HS-5 (cell line): ENCODE measurements around the gene CPZ.

ENCODE experiments used
- DNase-seq: peaks from one replicate; pipeline ENCODE4 v3.0.0-alpha.2; 2012; ENCODE audit warnings: low read depth

Gene CPZ

GRCh38 chr4:8592366-8593263, at the start of gene CPZ:
Gene CPZ, plus strand, starts transcription at chr4:8592765. Its CDS starts 69 bp downstream, at chr4:8592834.
- DNase-seq, result no peak

- DNase-seq, result no peak
These were observed 49.6 kb upstream of the CPZ start for GRCh38 chr4:8542776-8543525.

GRCh38 chr4:8543623-8544022, 48.9 kb upstream of the CPZ start:
- no peak for DNase-seq

- no peak for DNase-seq
These were observed 48.3 kb upstream of the CPZ start for GRCh38 chr4:8544282-8544681.

GRCh38 chr4:8544741-8545438, 47.7 kb upstream of the CPZ start:
- no peak for DNase-seq

GRCh38 chr4:8545439-8545765, 47.2 kb upstream of the CPZ start:
- DNase-seq, result no peak

GRCh38 chr4:8546766-8547107, 45.8 kb upstream of the CPZ start:
- no peak for DNase-seq

GRCh38 chr4:8547108-8547911, 45.3 kb upstream of the CPZ start:
- DNase-seq, result no peak

GRCh38 chr4:8547912-8548730, 44.4 kb upstream of the CPZ start:
- DNase-seq, result no peak

GRCh38 chr4:8548731-8549351, 43.7 kb upstream of the CPZ start:
- no peak for DNase-seq

- no peak for DNase-seq
These were observed 43.1 kb upstream of the CPZ start for GRCh38 chr4:8549352-8549931.

- no peak for DNase-seq
These were observed 41.9 kb upstream of the CPZ start for GRCh38 chr4:8550691-8551090.

- DNase-seq, result no peak
These were observed 40.5 kb upstream of the CPZ start for GRCh38 chr4:8552024-8552423.

- no peak for DNase-seq
These were observed 39.9 kb upstream of the CPZ start for GRCh38 chr4:8552581-8553205.

- no peak for DNase-seq
These were observed 39.3 kb upstream of the CPZ start for GRCh38 chr4:8553216-8553615.

GRCh38 chr4:8553991-8554405, 38.6 kb upstream of the CPZ start:
- DNase-seq, result no peak

GRCh38 chr4:8554555-8555100, 37.9 kb upstream of the CPZ start:
- no peak for DNase-seq

GRCh38 chr4:8555716-8556115, 36.8 kb upstream of the CPZ start:
- DNase-seq, result no peak

GRCh38 chr4:8556341-8557150, 36.0 kb upstream of the CPZ start:
- no peak for DNase-seq
